Left lobe of liver (tissue), 2 donors: ENCODE measurements around the gene TCF3. TPM values are rescaled to one million over a fixed set of nuclear protein-coding genes. Genes with fewer than 3 reads are reported as not detected.
A peak's percentile ranks its signal among the peaks of the same experiment; 100 is the strongest.

ENCODE experiments used
- ATAC-seq: fragments of 200-7000 bp; cut with Tn5 transposase; one replicate; pipeline ENCODE4 v1.9.1; 2020; ENCODE audit warnings: mild to moderate bottlenecking, moderate library complexity
- DNase-seq: peaks from one replicate; pipeline ENCODE4 v3.0.0-alpha.2; 2020; ENCODE audit warnings: low spot score
- total RNA-seq: library from RNA; stranded (reverse); gene quantifications from one replicate; pipeline ENCODE4 v1.2.1, GENCODE V29; 2021
- donor health status: DM: no; HTN: no; CAD: no; lungs with moderate emphysema.
- donor health status: DM: no; HTN: yes; CAD: no.

Gene TCF3
- total RNA-seq, 1 donor from 2014 or later, result 14.2 TPM

- no peak for DNase-seq
- ATAC-seq, result no peak
Measured at GRCh38 chr19:1613146-1613545, 39.3 kb downstream of the TCF3 start.

- DNase-seq (no peak), ATAC-seq (no peak)
Measured at GRCh38 chr19:1612114-1613086, 40.0 kb downstream of the TCF3 start.

- DNase-seq (no peak), ATAC-seq (no peak)
Measured at GRCh38 chr19:1611353-1611752, 41.1 kb downstream of the TCF3 start.

GRCh38 chr19:1610579-1610978 lies 41.8 kb downstream of the TCF3 start:
- DNase-seq, result no peak
- no peak for ATAC-seq

DNA sequence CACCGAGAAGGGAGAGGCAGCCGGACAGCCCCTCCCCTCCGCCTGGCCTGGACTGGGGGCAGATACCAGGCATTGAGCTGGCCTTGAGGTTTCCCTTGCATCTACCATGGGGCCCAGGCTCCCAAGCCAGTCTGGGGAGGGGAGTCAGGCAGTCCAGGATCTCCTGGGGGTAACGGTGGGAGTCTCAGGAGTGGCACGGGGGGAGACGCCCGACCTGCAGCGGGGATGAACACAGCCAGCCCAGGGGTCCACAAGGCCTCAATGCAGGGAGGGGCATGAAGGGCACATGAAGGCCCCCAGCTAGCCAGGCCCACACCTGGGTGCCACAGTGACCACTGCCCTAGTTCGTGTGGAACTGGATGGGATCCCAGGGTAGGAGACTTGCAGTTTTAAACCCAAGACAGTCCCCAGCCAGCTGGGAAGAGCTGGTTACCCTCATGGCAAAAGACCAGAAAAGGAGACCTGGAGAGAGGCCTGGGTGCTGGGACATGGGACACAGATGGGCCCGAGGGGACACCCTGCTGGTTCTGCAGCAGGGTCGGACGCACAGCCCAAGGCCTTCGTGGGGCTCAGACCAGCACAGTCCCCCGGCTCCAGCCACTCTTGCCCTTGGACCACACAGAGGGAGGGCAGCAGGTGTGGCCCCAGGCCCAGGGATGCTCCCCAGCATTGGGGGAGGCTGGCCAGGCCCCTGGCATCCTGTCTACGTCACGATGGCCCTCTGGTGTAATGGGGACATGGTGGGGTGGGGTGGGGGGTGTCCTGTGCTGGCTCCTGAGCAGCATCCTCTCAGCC lies 42.5 kb downstream of the TCF3 start:
- DNase-seq, result no peak
- ATAC-seq, result no peak

DNA sequence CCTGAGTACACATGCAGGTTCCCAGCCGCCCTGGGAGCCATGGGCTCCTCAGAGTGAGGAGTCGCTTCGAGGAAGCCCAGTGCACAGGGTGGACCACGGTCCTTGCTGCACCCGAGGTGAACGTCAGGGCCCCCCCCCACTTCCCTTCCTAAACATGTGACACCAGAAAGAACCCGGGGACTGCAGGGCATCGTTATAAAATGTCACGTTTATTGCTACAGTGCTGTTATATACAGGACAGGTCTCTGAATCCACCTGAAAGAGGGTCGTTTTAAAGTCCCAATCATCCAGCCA lies 43.4 kb downstream of the TCF3 start:
- no peak for ATAC-seq
- no peak for DNase-seq

- DNase-seq, result no peak
- no peak for ATAC-seq
Measured at GRCh38 chr19:1608359-1609102, 43.9 kb downstream of the TCF3 start.

GRCh38 chr19:1606138-1606651 lies 46.2 kb downstream of the TCF3 start:
- DNase-seq (no peak), ATAC-seq (peak; percentile 27)

- ATAC-seq (peak; percentile 91), DNase-seq (peak; percentile 97)
Measured at GRCh38 chr19:1605236-1606137, 46.9 kb downstream of the TCF3 start, which contains the start of gene UQCR11. TSS of gene UQCR11 (minus strand) at chr19:1605462. CDS start at chr19:1605409, 53 bp downstream.

- ATAC-seq (no peak), DNase-seq (no peak)
Measured at GRCh38 chr19:1602091-1602707, 50.2 kb downstream of the TCF3 start.

DNA sequence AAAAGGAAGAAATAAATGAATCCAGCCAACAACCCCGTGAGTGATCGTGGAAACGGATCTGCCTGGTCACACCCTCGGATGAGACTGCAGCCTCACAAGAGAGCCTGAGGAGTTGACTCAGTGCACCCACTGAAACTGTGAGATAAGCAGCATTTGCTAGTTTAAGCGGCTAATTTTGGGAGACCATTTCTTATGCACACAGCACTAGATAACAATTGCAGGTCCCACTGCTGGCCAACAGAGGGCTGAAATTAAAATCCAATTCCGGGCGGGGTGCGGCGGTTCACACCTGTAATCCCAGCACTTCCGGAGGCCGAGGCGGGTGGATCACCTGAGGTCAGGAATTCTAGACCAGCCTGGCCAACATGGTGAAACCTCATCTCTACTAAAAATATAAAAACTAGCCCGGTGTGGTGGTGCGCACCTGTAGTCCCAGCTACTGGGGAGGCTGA lies 50.8 kb downstream of the TCF3 start:
- DNase-seq (no peak), ATAC-seq (no peak)

GRCh38 chr19:1599460-1599846 lies 53.0 kb downstream of the TCF3 start:
- DNase-seq, result no peak

DNA sequence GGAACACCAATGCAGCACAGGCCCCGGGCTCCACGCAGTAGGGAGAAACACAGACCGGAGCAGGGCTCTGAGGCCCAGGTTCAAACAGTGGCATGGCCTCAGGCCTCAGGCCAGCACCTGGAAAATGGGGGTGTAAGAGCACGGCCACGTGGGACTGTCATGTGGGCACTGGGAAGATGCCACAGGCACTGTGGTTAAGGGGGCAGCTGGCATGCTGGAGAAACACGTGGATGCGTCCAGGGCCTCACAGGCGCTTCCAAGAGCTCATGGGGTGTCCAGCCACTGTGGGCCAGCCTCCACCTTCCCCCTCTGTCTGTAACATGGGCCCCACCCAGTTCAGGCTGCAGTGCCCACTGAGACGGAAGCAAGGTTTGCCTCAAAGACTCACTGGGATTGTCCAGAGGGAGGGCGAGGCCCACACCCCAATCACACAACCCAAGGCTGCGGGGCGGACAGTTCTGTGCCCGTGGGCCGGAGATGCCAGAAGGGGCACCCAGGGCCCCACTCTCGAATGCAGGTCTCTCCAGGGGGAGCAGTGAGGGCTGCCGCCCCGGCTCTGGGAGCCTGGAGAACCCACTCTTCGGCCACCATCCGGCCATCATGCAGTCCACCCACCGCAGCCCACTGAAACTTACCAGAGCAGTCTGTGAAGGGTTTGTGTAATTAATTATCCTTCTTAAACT lies 53.5 kb downstream of the TCF3 start:
- ATAC-seq, result no peak
- DNase-seq, result no peak

More at GRCh38 chr19:1599460-1599846, 53.0 kb downstream of the TCF3 start:
- no peak for ATAC-seq

GRCh38 chr19:1593501-1593772 lies 59.0 kb downstream of the TCF3 start:
- ATAC-seq, result no peak
- no peak for DNase-seq

- peak; percentile 94 for DNase-seq
Measured at GRCh38 chr19:1592755-1593500, 59.5 kb downstream of the TCF3 start, which contains the start of gene MBD3. TSS of gene MBD3 (minus strand) at chr19:1592865. CDS start at chr19:1592631, 234 bp downstream.

GRCh38 chr19:1592024-1592754 lies 60.2 kb downstream of the TCF3 start:
- ATAC-seq, result peak; percentile 75
- DNase-seq, result peak; percentile 87

More at GRCh38 chr19:1592755-1593500, 59.5 kb downstream of the TCF3 start, which contains the start of gene MBD3:
- ATAC-seq, result peak; percentile 84

GRCh38 chr19:1591421-1592023 lies 60.9 kb downstream of the TCF3 start:
- no peak for DNase-seq
- peak; percentile 2 for ATAC-seq
